Peyer's patch (tissue), 4 donors: ENCODE results near the gene COLEC11. TPM values are rescaled to one million over a fixed set of nuclear protein-coding genes. Genes with fewer than 3 reads are reported as not detected.

ENCODE experiments used
- DNase-seq, 3 donors: peaks; one replicate each; pipeline ENCODE4 v3.0.0-alpha.2; 2017 to 2019
- H3K27ac ChIP-seq, 4 donors: fragments of 200-600 bp; sonication (generic); one replicate each; pipeline ENCODE4 v1.5.1; 2016 to 2019
- H3K27me3 ChIP-seq, 2 donors: fragments of 200-600 bp; sonication (generic); one replicate each; pipeline ENCODE4 v1.5.1; 2019
- H3K36me3 ChIP-seq, 3 donors: fragments of 200-600 bp; sonication (generic); one replicate each; pipeline ENCODE4 v1.5.1; 2016 to 2019
- H3K4me1 ChIP-seq, 4 donors: fragments of 200-600 bp; sonication (generic); one replicate each; pipeline ENCODE4 v1.5.1; 2016 to 2019
- H3K4me3 ChIP-seq, 4 donors: fragments of 200-600 bp; sonication (generic); 1 replicate in 3 of 4; 2 replicates in 1 of 4; pipeline ENCODE4 v1.5.1; 2016 to 2019; ENCODE audit warnings: mild to moderate bottlenecking in 1 of 4
- H3K9me3 ChIP-seq, 4 donors: fragments of 200-600 bp; sonication (generic); one replicate each; pipeline ENCODE4 v1.5.1; 2016 to 2019; ENCODE audit warnings: mild to moderate bottlenecking in 1 of 4
- CTCF ChIP-seq, 6 experiments: fragments of 450-650 bp in 4 of 6; fragments of 200-600 bp in 2 of 6; sonication (generic) in 1 of 6; IDR thresholded peaks; one replicate each; pipeline ENCODE4 v1.5.1; 2017 to 2019; ENCODE audit warnings: antibody characterized with exemption in 6 of 6, mild to moderate bottlenecking in 3 of 6, moderate library complexity in 1 of 6
- POLR2A ChIP-seq, 2 donors: fragments of 450-650 bp; IDR thresholded peaks; one replicate each; pipeline ENCODE4 v1.5.1; 2017; ENCODE audit warnings: antibody characterized with exemption in 2 of 2, mild to moderate bottlenecking in 2 of 2, moderate library complexity in 2 of 2
- total RNA-seq, 4 donors: library from RNA; depleted of rRNA; stranded (reverse); fragments of >200 nt; gene quantifications; one replicate each; pipeline ENCODE4 v1.1.0, GENCODE V29; 2016

Gene COLEC11
- total RNA-seq, 4 donors from 2014 or later = 0.70 to 5.8 (median 1.1) TPM; not detected in 1

GRCh38 chr2:3651691-3652648, 57.1 kb downstream of the COLEC11 start:
- Histone ChIP-seq H3K9me3 (no peaks in the 10 kb centered on the region), H3K4me1 (peaks cover 0 to 13% (median 3%) of the 10 kb centered on the region in 4 donors), H3K36me3 (no peaks in the 10 kb centered on the region), H3K27ac (peak overlapping the region in 3 of 4 donors; percentile 47 to 62 (median 57)), H3K27me3 (no peaks in the 10 kb centered on the region), H3K4me3 (peak overlapping the region; percentile 12 to 45 (median 24))
- TF ChIP-seq CTCF (IDR thresholded peaks at IDR 0.05) (no peak), POLR2A (IDR thresholded peaks at IDR 0.05) (no peak)
- peak; percentile 50 to 83 (median 70) for DNase-seq

GRCh38 chr2:3652896-3653625, 58.1 kb downstream of the COLEC11 start:
- H3K4me1 ChIP-seq = peaks cover 0 to 13% (median 3%) of the 10 kb centered on the region in 4 donors
- H3K27ac ChIP-seq = no peak overlapping the region
- H3K27me3 ChIP-seq = no peaks in the 10 kb centered on the region

DNA sequence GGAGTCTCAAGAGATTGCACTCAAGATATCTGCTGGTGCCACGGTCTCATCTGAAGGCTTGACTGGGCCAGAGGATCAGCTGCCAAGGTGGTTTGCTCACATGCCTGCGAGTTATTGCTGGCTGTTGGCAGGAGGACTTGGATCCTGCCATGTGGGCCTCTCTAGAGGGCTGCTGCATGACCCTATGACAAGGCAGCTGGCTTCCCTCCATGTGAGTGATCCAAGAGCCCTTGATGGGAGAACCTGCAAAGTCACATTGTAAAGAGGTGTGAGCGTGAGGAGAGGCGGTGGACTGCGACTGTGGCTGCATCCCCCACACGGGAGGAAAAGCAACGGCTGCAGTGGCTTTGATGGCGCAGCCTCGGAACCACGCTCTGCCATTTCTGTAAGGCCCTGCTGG, 59.1 kb downstream of the COLEC11 start:
- Histone ChIP-seq H3K9me3 (no peaks in the 10 kb centered on the region), H3K4me1 (peaks cover 0 to 13% (median 3%) of the 10 kb centered on the region in 4 donors), H3K4me3 (no peak overlapping the region), H3K36me3 (no peaks in the 10 kb centered on the region), H3K27me3 (no peaks in the 10 kb centered on the region), H3K27ac (no peak overlapping the region)
- TF ChIP-seq CTCF (IDR thresholded peaks at IDR 0.05) (no peak), POLR2A (IDR thresholded peaks at IDR 0.05) (no peak)
- peak in 1 of 3 donors; percentile 40 for DNase-seq

More at GRCh38 chr2:3652896-3653625, 58.1 kb downstream of the COLEC11 start:
- DNase-seq = peak in 1 of 3 donors; percentile 20
- H3K4me3 ChIP-seq = no peak overlapping the region
- no peak for TF ChIP-seq CTCF (IDR thresholded peaks at IDR 0.05)
- no peak for TF ChIP-seq POLR2A (IDR thresholded peaks at IDR 0.05)
- H3K36me3 ChIP-seq = no peaks in the 10 kb centered on the region
- no peaks in the 10 kb centered on the region for H3K9me3 ChIP-seq

DNA sequence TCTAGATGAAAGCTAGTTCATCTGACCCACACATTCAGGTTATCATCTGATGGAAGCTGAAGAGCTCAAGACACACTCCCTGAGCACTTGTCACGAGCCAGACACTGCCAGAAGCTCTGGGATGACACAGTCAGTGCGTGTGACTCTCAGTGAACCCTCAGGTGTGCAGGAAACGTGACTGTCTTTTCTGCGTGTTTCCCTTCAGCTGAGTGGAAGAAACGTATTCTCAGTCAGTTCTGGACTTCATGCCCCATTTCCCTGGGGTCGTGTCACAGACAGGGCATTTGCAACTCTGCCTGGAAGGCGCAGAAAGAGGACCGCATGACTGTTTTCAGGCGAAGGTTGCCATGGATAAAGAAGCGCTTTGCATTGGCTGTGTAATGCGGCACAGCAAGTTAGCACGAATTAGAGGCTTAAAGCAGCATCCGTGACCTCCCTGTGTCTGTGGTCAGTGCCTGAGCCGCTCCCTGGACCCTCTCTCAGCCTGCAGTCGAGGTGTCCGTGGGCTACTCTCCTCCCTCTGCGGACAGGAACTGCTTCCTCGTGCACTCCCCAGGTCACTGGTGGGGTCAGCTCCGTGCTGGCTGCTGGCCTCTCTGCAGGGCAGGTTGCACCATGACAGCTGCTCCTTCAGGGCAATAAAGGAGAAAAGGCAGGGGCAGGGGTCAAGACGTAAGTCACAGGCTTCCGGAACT, 59.8 kb downstream of the COLEC11 start:
- Histone ChIP-seq H3K36me3 (no peaks in the 10 kb centered on the region), H3K9me3 (no peaks in the 10 kb centered on the region), H3K27me3 (no peaks in the 10 kb centered on the region), H3K27ac (no peak overlapping the region), H3K4me3 (no peak overlapping the region), H3K4me1 (peaks cover 0 to 13% (median 3%) of the 10 kb centered on the region in 4 donors)
- DNase-seq = peak in 1 of 3 donors; percentile 10
- no peak for TF ChIP-seq CTCF (IDR thresholded peaks at IDR 0.05)
- no peak for TF ChIP-seq POLR2A (IDR thresholded peaks at IDR 0.05)
